Activated CD8-positive, alpha-beta T cell treated with anti-CD3 and anti-CD28 coated beads, Interleukin-2, amount 10 ng/mL, durations not matched to agents 7 days and 5 days (primary cell): ENCODE results near the gene NOB1. TPM values are rescaled to one million over a fixed set of nuclear protein-coding genes. Genes with fewer than 3 reads are reported as not detected.
A peak's percentile ranks its signal among the peaks of the same experiment; 100 is the strongest.
"Not testable (repeated sequence)": the region's sequence is repeated elsewhere in the genome, so short reads cannot be mapped to it uniquely, and the experiment has no call there.

Source experiments
- ATAC-seq: fragments of 150-1000 bp; cut with Tn5 transposase; one replicate; pipeline ENCODE4 v1.10.0; 2021; ENCODE audit warnings: moderate library complexity
- CTCF ChIA-PET: fragments of 350-600 bp; sonication (Branson Sonifier 250); formaldehyde crosslinking; loops from one replicate; lab custom pipeline; 2021; ENCODE audit warnings: antibody characterized with exemption; lab: Charles Lee
- POLR2A ChIA-PET: fragments of 350-600 bp; sonication (Branson Sonifier 250); formaldehyde crosslinking; loops from one replicate; lab custom pipeline; 2021; ENCODE audit warnings: antibody characterized with exemption; lab: Charles Lee
- DNase-seq: peaks from one replicate; pipeline ENCODE4 v3.0.0-alpha.2; 2020
- H3K27ac Mint-ChIP-seq: one replicate; pipeline ENCODE4 v1.8.0; 2021; ENCODE audit warnings: mild to moderate bottlenecking, mixed read lengths
- H3K27me3 Mint-ChIP-seq: one replicate; pipeline ENCODE4 v1.8.0; 2021; ENCODE audit warnings: low read depth, mixed read lengths
- H3K36me3 Mint-ChIP-seq: one replicate; pipeline ENCODE4 v1.8.0; 2021; ENCODE audit warnings: low read depth, mixed read lengths
- H3K4me1 Mint-ChIP-seq: one replicate; pipeline ENCODE4 v1.8.0; 2021; ENCODE audit warnings: low read depth, mixed read lengths
- H3K4me3 Mint-ChIP-seq: one replicate; pipeline ENCODE4 v1.8.0; 2021; ENCODE audit warnings: mild to moderate bottlenecking, mixed read lengths
- H3K9me3 Mint-ChIP-seq: one replicate; pipeline ENCODE4 v1.8.0; 2022; ENCODE audit warnings: mixed read lengths; ENCODE audit not compliant: insufficient read depth
- total RNA-seq, 2 experiments: library from RNA; stranded (reverse); gene quantifications; one replicate each; pipeline ENCODE4 v1.2.3, GENCODE V29; 2021

The NOB1 gene
- total RNA-seq, 2 experiments from 2014 or later = 53.3 to 58.8 TPM

DNA sequence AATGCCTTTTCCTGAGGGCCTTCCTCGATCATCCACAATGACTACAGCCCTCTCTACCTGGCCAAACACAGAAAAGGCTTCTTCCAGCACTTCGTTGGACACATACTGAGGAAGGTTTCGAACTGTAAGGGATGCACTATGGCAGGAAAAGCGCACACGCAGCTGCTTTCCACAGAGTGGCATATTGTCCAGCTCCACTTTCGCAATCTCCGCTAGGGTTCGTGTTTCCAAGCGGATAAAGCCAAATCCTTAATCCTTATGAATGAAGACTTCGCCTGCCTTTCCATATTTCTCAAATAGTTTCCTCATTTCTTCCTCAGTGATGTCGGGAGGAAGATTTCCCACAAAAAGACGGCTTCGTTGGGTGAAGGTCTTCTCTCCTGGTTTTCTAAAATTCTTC is 2.6 kb upstream of the NOB1 start:
- H3K4me3 Mint-ChIP-seq, H3K9me3 Mint-ChIP-seq, H3K27me3 Mint-ChIP-seq, ATAC-seq, H3K27ac Mint-ChIP-seq, DNase-seq, POLR2A ChIA-PET: not testable (repeated sequence)
- CTCF ChIA-PET = interaction anchor here (0.9 kb wide), 1 partner anchor 48 kb away, joined by 4 read pairs; no protein-coding TSS in a partner anchor
- Mint-ChIP-seq H3K36me3 (peaks cover 16% of the 10 kb centered on the region), H3K4me1 (peaks cover 35% of the 10 kb centered on the region)

- no peaks in the 10 kb centered on the region for H3K9me3 Mint-ChIP-seq
- H3K36me3 Mint-ChIP-seq = peaks cover 19% of the 10 kb centered on the region
- ATAC-seq (no peak), DNase-seq (no peak)
- peaks cover 36% of the 10 kb centered on the region for H3K4me1 Mint-ChIP-seq
- no peak overlapping the region for H3K4me3 Mint-ChIP-seq
- POLR2A ChIA-PET = no interaction called here
- CTCF ChIA-PET = interaction anchor here (0.8 to 0.9 kb wide), 2 partner anchors 47 to 361 kb away, joined by 3 to 4 read pairs; no protein-coding TSS in a partner anchor
- no peaks in the 10 kb centered on the region for H3K27me3 Mint-ChIP-seq
- H3K27ac Mint-ChIP-seq = no peak overlapping the region
Measured at GRCh38 chr16:69756705-69757104, 2.0 kb upstream of the NOB1 start.

- Mint-ChIP-seq H3K9me3 (no peaks in the 10 kb centered on the region), H3K27me3 (no peaks in the 10 kb centered on the region), H3K36me3 (peaks cover 33% of the 10 kb centered on the region), H3K4me1 (peaks cover 30% of the 10 kb centered on the region), H3K27ac (peak overlapping the region; percentile 98), H3K4me3 (peak overlapping the region; percentile 100)
- no peak for DNase-seq
- POLR2A ChIA-PET = interaction anchor here (0.6 to 2.6 kb wide), 11 partner anchors 9 to 561 kb away, joined by 3 to 35 read pairs (median 4); partner anchors contain the start of genes NQO1 and WWP2
- no peak for ATAC-seq
- CTCF ChIA-PET = interaction anchor here (0.7 to 3.3 kb wide), 38 partner anchors 8 to 415 kb away, joined by 3 to 77 read pairs (median 4); partner anchors contain the start of genes COG8, NQO1 and WWP2
Measured at GRCh38 chr16:69754143-69754468, 620 bp downstream of the NOB1 start.

DNA sequence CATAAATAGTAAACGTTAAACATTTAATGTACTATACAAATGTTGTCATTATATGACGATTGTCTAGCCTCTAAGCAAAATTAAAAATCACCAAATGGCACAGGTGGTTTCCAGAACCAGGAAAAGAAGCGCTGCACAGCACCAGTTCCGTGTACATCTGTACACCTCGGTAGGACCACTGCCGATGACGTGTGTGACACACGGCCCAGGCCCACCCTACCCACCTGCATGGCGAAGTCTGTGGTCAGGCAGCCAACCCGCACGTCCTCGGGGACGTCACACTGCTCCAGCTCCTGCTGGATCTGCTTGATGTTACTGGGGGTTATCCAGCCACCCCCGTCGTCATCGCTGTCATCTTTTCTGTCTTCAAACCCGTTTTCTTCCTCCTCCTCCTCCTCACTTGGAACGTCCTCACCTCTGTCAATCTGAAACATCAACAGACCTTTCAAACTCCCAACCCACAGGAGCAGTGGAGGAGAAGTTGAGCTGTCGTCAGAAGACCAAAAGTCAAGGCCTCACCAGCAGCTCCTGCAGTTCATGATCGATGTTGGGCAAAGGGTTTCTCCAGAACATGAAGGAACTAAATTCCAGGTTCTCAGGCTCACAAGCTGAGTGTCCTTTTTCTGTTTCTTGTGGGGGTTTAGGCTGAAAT is 5.9 kb downstream of the NOB1 start:
- Mint-ChIP-seq H3K4me1 (peaks cover 20% of the 10 kb centered on the region), H3K36me3 (peaks cover 71% of the 10 kb centered on the region), H3K4me3 (no peak overlapping the region), H3K27me3 (no peaks in the 10 kb centered on the region), H3K27ac (no peak overlapping the region), H3K9me3 (no peaks in the 10 kb centered on the region)
- ChIA-PET CTCF (interaction anchor here (1.3 to 1.6 kb wide), 2 partner anchors 40 to 353 kb away, joined by 4 to 5 read pairs; no protein-coding TSS in a partner anchor), POLR2A (no interaction called here)
- no peak for DNase-seq
- ATAC-seq = no peak

DNA sequence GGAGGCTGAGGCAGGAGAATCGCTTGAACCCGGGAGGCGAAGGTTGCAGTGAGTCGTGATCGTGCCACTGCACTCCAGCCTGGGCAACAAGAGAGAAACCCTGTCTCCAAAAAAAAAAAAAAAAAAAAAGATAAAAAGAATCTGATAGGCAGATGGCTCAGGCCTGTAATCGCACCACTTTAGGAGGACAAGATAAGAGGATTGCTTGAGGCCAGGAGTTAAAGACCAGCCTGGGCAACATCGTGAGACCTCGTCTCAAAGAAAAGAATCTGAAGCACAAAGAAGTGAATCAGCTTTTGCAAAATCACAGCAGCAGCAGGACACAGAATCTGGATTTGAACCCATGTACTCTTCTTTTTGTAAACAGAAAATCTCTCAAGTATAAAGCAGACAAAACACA is 7.6 kb downstream of the NOB1 start:
- H3K4me1 Mint-ChIP-seq = peaks cover 6% of the 10 kb centered on the region

GRCh38 chr16:69745959-69746358 is 8.8 kb downstream of the NOB1 start:
- Mint-ChIP-seq H3K27me3 (no peaks in the 10 kb centered on the region), H3K9me3 (no peaks in the 10 kb centered on the region), H3K4me3 (no peak overlapping the region), H3K36me3 (peaks cover 78% of the 10 kb centered on the region), H3K4me1 (peaks cover 4% of the 10 kb centered on the region), H3K27ac (no peak overlapping the region)
- ATAC-seq (no peak), DNase-seq (no peak)
- POLR2A ChIA-PET = interaction anchor here (0.8 kb wide), 2 partner anchors 9 to 13 kb away, joined by 3 read pairs; partner anchors contain the start of gene NOB1
- CTCF ChIA-PET = interaction anchor here (2.4 kb wide), 1 partner anchor 9 kb away, joined by 13 read pairs; the partner anchor contains the start of gene NOB1

More for the DNA sequence above, 7.6 kb downstream of the NOB1 start:
- ChIA-PET CTCF (no interaction called here), POLR2A (interaction anchor here (0.5 kb wide), 1 partner anchor 220 kb away, joined by 3 read pairs; no protein-coding TSS in a partner anchor)
- DNase-seq = no peak
- peak overlapping the region; percentile 0 for H3K27ac Mint-ChIP-seq
- no peaks in the 10 kb centered on the region for H3K9me3 Mint-ChIP-seq
- H3K27me3 Mint-ChIP-seq = no peaks in the 10 kb centered on the region
- peaks cover 77% of the 10 kb centered on the region for H3K36me3 Mint-ChIP-seq
- H3K4me3 Mint-ChIP-seq = no peak overlapping the region
- no peak for ATAC-seq

DNA sequence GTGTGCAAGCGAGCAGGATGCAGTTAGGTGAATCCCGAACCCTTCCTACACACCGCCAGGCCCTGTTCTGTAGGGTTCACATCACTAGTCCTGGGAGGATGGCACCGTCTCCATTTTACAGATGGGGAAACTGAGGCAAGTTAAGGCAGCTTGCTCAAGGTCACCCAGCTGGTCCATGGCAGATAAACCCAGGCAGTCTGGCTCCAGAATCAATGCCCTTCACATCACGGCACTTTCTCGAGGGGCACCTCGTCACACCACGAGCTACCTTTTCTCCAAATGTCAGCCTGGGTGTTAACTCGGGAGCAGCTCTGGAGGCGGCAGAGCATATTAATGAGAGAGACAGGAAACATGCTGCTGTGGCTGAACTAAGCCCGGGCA is 9.5 kb downstream of the NOB1 start:
- no peak overlapping the region for H3K27ac Mint-ChIP-seq
- H3K36me3 Mint-ChIP-seq = peaks cover 75% of the 10 kb centered on the region
- peaks cover 2% of the 10 kb centered on the region for H3K4me1 Mint-ChIP-seq
- no peak for ATAC-seq
- H3K4me3 Mint-ChIP-seq = no peak overlapping the region
- H3K9me3 Mint-ChIP-seq = no peaks in the 10 kb centered on the region
- H3K27me3 Mint-ChIP-seq = no peaks in the 10 kb centered on the region
- CTCF ChIA-PET = interaction anchor here (2.4 kb wide), 1 partner anchor 9 kb away, joined by 13 read pairs; the partner anchor contains the start of gene NOB1
- POLR2A ChIA-PET = interaction anchor here (0.8 kb wide), 2 partner anchors 10 to 14 kb away, joined by 3 read pairs; partner anchors contain the start of gene NOB1
- DNase-seq = no peak

DNA sequence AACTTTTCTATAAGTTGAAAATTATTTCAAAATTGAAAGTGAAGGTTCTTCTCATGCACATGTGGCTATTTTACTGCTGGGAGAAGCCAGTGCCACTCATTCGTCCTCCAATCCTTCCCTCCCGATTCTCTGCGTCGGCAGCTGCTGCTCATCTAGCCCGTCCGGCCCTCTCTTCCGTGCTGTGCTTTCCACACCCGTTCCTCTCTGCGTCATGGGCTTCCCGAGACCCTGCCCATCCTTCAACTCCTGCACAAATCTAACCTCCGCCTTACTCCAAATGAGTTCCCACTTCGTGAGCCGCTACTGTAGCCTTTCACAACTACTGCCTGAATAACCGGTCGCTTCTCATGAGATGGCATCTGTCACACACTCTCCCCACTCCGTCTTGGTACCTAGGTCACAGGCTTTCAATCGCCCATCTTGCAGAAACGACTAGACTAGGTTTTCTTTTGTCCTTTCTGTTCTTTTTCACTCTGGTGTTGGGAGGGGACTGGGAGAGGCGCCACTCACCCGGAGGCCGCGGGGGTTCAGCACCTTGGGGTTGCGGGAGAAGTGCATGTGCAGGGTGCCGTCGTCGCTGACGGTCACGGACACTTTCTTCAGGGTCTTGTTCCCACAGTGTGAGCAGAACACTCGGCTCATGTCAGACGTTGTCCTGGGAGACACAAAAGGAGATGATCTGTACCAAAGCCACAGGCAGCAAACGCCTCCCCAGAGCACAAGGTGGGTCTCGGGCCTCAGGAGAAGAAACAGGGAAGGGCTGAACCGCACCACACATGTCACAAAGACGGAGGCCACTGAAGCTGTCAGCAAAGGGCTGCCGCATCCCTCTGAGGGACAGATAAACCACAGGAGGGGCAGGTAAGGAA is 10.1 kb downstream of the NOB1 start:
- POLR2A ChIA-PET = no interaction called here
- peaks cover 2% of the 10 kb centered on the region for H3K4me1 Mint-ChIP-seq
- H3K9me3 Mint-ChIP-seq = no peaks in the 10 kb centered on the region
- ATAC-seq = no peak
- H3K36me3 Mint-ChIP-seq = peaks cover 81% of the 10 kb centered on the region
- no peak overlapping the region for H3K4me3 Mint-ChIP-seq
- CTCF ChIA-PET = interaction anchor here (2.4 kb wide), 1 partner anchor 10 kb away, joined by 13 read pairs; the partner anchor contains the start of gene NOB1
- no peak for DNase-seq
- no peaks in the 10 kb centered on the region for H3K27me3 Mint-ChIP-seq
- H3K27ac Mint-ChIP-seq = no peak overlapping the region

- CTCF ChIA-PET = no interaction called here
- DNase-seq (no peak), ATAC-seq (no peak)
- Mint-ChIP-seq H3K9me3 (no peaks in the 10 kb centered on the region), H3K27me3 (no peaks in the 10 kb centered on the region), H3K27ac (no peak overlapping the region), H3K36me3 (peaks cover 61% of the 10 kb centered on the region), H3K4me3 (no peak overlapping the region), H3K4me1 (peaks cover 1% of the 10 kb centered on the region)
- POLR2A ChIA-PET = no interaction called here
Measured at GRCh38 chr16:69741951-69742904, 12.5 kb downstream of the NOB1 start.

GRCh38 chr16:69741519-69741918 is 13.2 kb downstream of the NOB1 start:
- no peak overlapping the region for H3K4me3 Mint-ChIP-seq
- H3K9me3 Mint-ChIP-seq = no peaks in the 10 kb centered on the region
- peaks cover 57% of the 10 kb centered on the region for H3K36me3 Mint-ChIP-seq
- no peaks in the 10 kb centered on the region for H3K27me3 Mint-ChIP-seq
- DNase-seq (no peak), ATAC-seq (no peak)
- ChIA-PET POLR2A (interaction anchor here (0.6 kb wide), 1 partner anchor 30 kb away, joined by 3 read pairs; no protein-coding TSS in a partner anchor), CTCF (interaction anchor here (1.0 kb wide), 1 partner anchor 13 kb away, joined by 3 read pairs; the partner anchor contains the start of gene NOB1)
- no peaks in the 10 kb centered on the region for H3K4me1 Mint-ChIP-seq
- H3K27ac Mint-ChIP-seq = no peak overlapping the region
